OCI-LY3 (cell line): ENCODE data around the gene RBBP8NL.

Experiments
- EZH2phosphoT487 ChIP-seq: fragments of 200-600 bp; shearing (Covaris generic); IDR thresholded peaks from 2 replicates; pipeline ENCODE4 v1.6.1; 2018; ENCODE audit warnings: antibody characterized with exemption, mixed run types, low read depth
- TF ChIP-seq, protein P1 (sequence below): fragments of 200-600, 300-600 bp; sonication (generic); IDR thresholded peaks from 2 replicates; pipeline ENCODE4 v1.5.1; 2014; ENCODE audit warnings: antibody characterized with exemption, low read length, low read depth

DNA sequence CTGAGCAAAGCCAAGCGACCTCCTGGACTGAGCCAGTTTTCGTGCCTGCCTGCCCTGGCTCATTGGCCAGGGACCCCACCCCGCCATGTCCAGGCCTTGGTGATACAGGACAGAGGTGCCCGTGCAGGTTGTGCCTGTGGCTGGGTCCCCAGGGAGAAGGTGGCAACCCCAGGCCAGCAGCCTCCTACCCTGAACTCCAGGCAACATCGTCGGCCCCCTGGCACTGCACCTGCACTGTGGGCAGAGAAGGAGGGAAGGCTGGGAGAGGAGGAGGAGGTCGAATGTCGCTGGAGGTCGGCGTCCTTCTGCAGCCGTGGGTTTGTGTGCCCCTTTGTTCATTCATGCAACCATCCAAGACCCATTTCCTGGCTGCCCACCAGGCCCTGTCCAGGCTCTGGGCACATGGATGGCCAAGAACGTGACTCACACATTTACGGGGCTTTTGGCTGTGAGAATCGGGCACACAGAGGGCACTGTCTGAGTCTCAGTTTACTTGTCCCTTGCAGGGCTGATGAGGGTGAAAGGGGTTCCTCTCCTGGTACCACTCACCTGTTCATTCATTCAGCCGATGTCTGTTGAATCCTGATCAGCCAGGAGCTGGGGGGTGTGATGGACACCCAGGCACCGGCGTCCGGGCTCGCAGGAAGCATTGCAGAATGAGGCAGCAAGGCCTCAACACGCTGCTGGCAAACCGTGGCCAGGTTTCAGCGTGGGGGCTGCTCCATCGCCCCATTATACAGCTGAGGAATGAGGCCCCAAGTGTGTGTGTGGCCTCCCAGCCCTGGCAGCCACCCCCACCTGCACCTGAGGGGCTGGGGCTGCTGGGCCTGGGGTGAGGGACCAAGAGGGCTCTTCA is 2.3 kb upstream of the RBBP8NL start:
- TF ChIP-seq, protein P1, sequence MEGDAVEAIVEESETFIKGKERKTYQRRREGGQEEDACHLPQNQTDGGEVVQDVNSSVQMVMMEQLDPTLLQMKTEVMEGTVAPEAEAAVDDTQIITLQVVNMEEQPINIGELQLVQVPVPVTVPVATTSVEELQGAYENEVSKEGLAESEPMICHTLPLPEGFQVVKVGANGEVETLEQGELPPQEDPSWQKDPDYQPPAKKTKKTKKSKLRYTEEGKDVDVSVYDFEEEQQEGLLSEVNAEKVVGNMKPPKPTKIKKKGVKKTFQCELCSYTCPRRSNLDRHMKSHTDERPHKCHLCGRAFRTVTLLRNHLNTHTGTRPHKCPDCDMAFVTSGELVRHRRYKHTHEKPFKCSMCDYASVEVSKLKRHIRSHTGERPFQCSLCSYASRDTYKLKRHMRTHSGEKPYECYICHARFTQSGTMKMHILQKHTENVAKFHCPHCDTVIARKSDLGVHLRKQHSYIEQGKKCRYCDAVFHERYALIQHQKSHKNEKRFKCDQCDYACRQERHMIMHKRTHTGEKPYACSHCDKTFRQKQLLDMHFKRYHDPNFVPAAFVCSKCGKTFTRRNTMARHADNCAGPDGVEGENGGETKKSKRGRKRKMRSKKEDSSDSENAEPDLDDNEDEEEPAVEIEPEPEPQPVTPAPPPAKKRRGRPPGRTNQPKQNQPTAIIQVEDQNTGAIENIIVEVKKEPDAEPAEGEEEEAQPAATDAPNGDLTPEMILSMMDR = no peak
- TF ChIP-seq EZH2phosphoT487 = no peak
